SW480 (cell line): ENCODE results near the gene PYGO1.
"Not testable (repeated sequence)": the region's sequence is repeated elsewhere in the genome, so short reads cannot be mapped to it uniquely, and the experiment has no call there.

ENCODE experiments used
- DNase-seq: peaks from one replicate; pipeline ENCODE4 v3.0.0-alpha.2; 2016; ENCODE audit warnings: low spot score

PYGO1 gene

GRCh38 chr15:55564347-55565145 lies 23.6 kb downstream of the PYGO1 start:
- DNase-seq, result no peak

- DNase-seq, result no peak
These were observed 25.5 kb downstream of the PYGO1 start for GRCh38 chr15:55562601-55563000.

- no peak for DNase-seq
These were observed 33.1 kb downstream of the PYGO1 start for GRCh38 chr15:55555089-55555488.

- DNase-seq, result no peak
These were observed 35.2 kb downstream of the PYGO1 start for GRCh38 chr15:55552926-55553325.

- DNase-seq, result no peak
These were observed 35.7 kb downstream of the PYGO1 start for GRCh38 chr15:55552451-55552850.

- DNase-seq, result no peak
These were observed 38.8 kb downstream of the PYGO1 start for GRCh38 chr15:55549305-55549704.

- no peak for DNase-seq
These were observed 41.4 kb downstream of the PYGO1 start for GRCh38 chr15:55546718-55547117.

- DNase-seq, result no peak
These were observed 52.7 kb downstream of the PYGO1 start for GRCh38 chr15:55535436-55535835.

- DNase-seq, result no peak
These were observed 55.2 kb downstream of the PYGO1 start for GRCh38 chr15:55532944-55533343.

- DNase-seq, result no peak
These were observed 57.3 kb downstream of the PYGO1 start for GRCh38 chr15:55530861-55531313.

- DNase-seq, result no peak
These were observed 59.3 kb downstream of the PYGO1 start for GRCh38 chr15:55528812-55529211.

- DNase-seq, result no peak
These were observed 61.0 kb downstream of the PYGO1 start for GRCh38 chr15:55527150-55527549.

- peak; percentile 39 for DNase-seq
These were observed 61.5 kb downstream of the PYGO1 start for GRCh38 chr15:55526559-55527036.

GRCh38 chr15:55522742-55523450 lies 65.2 kb downstream of the PYGO1 start:
- no peak for DNase-seq

- DNase-seq, result no peak
These were observed 69.5 kb downstream of the PYGO1 start for GRCh38 chr15:55518641-55519040.

GRCh38 chr15:55518009-55518408 lies 70.1 kb downstream of the PYGO1 start:
- DNase-seq, result no peak

- no peak for DNase-seq
These were observed 72.0 kb downstream of the PYGO1 start for GRCh38 chr15:55515991-55516776.

- no peak for DNase-seq
These were observed 72.7 kb downstream of the PYGO1 start for GRCh38 chr15:55515491-55515890.

- DNase-seq, result no peak
These were observed 73.7 kb downstream of the PYGO1 start for GRCh38 chr15:55514414-55514850.

- DNase-seq, result not testable (repeated sequence)
These were observed 74.3 kb downstream of the PYGO1 start for GRCh38 chr15:55513621-55514413.

- no peak for DNase-seq
These were observed 75.0 kb downstream of the PYGO1 start for GRCh38 chr15:55513152-55513551.

GRCh38 chr15:55507567-55507966 lies 80.6 kb downstream of the PYGO1 start:
- no peak for DNase-seq
